Keratinocyte (primary cell): ENCODE results near the gene RPH3AL.

ENCODE experiments used
- EZH2 ChIP-seq: IDR thresholded peaks from one replicate; pipeline ENCODE4 v1.6.1; 2012; ENCODE audit warnings: inconsistent platforms, mild to moderate bottlenecking, low read length, moderate library complexity
- TF ChIP-seq, protein P1 (sequence below), 3 experiments: IDR thresholded peaks in 1 of 3; conservative IDR thresholded peaks in 1 of 3; optimal IDR thresholded peaks in 1 of 3; 2 replicates in 2 of 3; 3 replicates in 1 of 3; pipeline versions ENCODE3 to v1.5.1; 2011; ENCODE audit warnings: low read length in 3 of 3, mild to moderate bottlenecking in 3 of 3, moderate library complexity in 2 of 3, control low read depth in 1 of 3, inconsistent platforms in 1 of 3; ENCODE audit not compliant: insufficient read depth in 2 of 3; ENCODE audit errors: extremely low read depth in 1 of 3

DNA sequence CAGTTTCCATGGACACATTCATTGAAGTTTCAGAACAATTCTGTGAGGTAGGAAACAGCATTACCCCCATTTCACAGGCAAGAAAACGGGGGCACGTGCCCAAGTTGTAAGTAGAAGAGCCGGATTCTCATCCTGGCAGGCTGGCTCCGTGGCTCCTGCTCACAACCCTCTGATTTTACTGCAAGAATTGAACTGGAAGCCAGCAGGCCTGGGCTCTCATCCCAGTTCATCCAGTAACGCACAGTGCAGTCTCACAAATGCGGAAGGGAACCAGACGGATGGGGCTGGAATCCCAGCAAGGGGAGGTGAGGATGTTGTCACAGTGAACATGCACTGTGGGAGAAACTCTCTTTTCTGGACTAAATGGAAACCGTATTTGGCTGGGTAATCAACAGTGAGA, 130.4 kb downstream of the RPH3AL start:
- TF ChIP-seq, protein P1, sequence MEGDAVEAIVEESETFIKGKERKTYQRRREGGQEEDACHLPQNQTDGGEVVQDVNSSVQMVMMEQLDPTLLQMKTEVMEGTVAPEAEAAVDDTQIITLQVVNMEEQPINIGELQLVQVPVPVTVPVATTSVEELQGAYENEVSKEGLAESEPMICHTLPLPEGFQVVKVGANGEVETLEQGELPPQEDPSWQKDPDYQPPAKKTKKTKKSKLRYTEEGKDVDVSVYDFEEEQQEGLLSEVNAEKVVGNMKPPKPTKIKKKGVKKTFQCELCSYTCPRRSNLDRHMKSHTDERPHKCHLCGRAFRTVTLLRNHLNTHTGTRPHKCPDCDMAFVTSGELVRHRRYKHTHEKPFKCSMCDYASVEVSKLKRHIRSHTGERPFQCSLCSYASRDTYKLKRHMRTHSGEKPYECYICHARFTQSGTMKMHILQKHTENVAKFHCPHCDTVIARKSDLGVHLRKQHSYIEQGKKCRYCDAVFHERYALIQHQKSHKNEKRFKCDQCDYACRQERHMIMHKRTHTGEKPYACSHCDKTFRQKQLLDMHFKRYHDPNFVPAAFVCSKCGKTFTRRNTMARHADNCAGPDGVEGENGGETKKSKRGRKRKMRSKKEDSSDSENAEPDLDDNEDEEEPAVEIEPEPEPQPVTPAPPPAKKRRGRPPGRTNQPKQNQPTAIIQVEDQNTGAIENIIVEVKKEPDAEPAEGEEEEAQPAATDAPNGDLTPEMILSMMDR (optimal IDR thresholded peaks at IDR 0.05 in 1 of 3, IDR thresholded peaks at IDR 0.05 in 1 of 3, conservative IDR thresholded peaks at IDR 0.05 in 1 of 3; ENCODE audit: extremely low read depth in 1 of 3, insufficient read depth in 2 of 3, low read length in 3 of 3), result no peak
- no peak for TF ChIP-seq EZH2
